SK-N-SH treated with all-trans-retinoic acid at 6 μM for 48 hours (cell line): ENCODE measurements around the gene ATG12.

ENCODE experiments used
- ATAC-seq: fragments of 200-7000 bp; cut with Tn5 transposase; 3 replicates; pipeline ENCODE4 v1.9.1; 2020; ENCODE audit warnings: mild to moderate bottlenecking, moderate library complexity
- ARNTL ChIP-seq: fragments of 450-650 bp; formaldehyde crosslinking; IDR thresholded peaks from 2 replicates; pipeline ENCODE4 v1.5.0; 2020; ENCODE audit warnings: low read depth, mild to moderate bottlenecking, moderate library complexity, borderline replicate concordance
- BACH2 ChIP-seq: fragments of 250-450 bp; sonication (Bioruptor Pico); IDR thresholded peaks from 2 replicates; pipeline ENCODE4 v1.9.0; 2021; ENCODE audit warnings: mild to moderate bottlenecking, borderline replicate concordance
- CSDC2 ChIP-seq: fragments of 250-450 bp; sonication (Bioruptor Pico); IDR thresholded peaks from 2 replicates; pipeline ENCODE4 v1.5.0; 2020; ENCODE audit warnings: mild to moderate bottlenecking, moderate library complexity
- ESRRG ChIP-seq: fragments of 250-450 bp; sonication (Bioruptor Pico); IDR thresholded peaks from 2 replicates; pipeline ENCODE4 v1.6.1; 2021; ENCODE audit warnings: mild to moderate bottlenecking
- GLIS3 ChIP-seq: fragments of 250-450 bp; sonication (Bioruptor Pico); IDR thresholded peaks from 2 replicates; pipeline ENCODE4 v1.5.0; 2020; ENCODE audit warnings: mild to moderate bottlenecking, moderate library complexity
- ISL1 ChIP-seq: fragments of 250-450 bp; sonication (Bioruptor Pico); IDR thresholded peaks from 2 replicates; pipeline ENCODE4 v2.1.2; 2022; ENCODE audit warnings: mild to moderate bottlenecking, moderate library complexity
- OSR1 ChIP-seq: fragments of 250-450 bp; sonication (Bioruptor Pico); IDR thresholded peaks from 2 replicates; pipeline ENCODE4 v1.8.0; 2022; ENCODE audit warnings: moderate library complexity, mild to moderate bottlenecking, inconsistent platforms
- PPARA ChIP-seq: fragments of 250-450 bp; sonication (Bioruptor Pico); IDR thresholded peaks from 2 replicates; pipeline ENCODE4 v1.5.0; 2020; ENCODE audit warnings: mild to moderate bottlenecking, borderline replicate concordance
- RARB ChIP-seq: fragments of 250-450 bp; sonication (Bioruptor Pico); IDR thresholded peaks from 2 replicates; pipeline ENCODE4 v1.8.0; 2021; ENCODE audit warnings: mild to moderate bottlenecking, moderate library complexity
- SNAI2 ChIP-seq: fragments of 250-450 bp; sonication (Bioruptor Pico); IDR thresholded peaks from 2 replicates; pipeline ENCODE4 v1.5.0; 2020; ENCODE audit warnings: mild to moderate bottlenecking, moderate library complexity
- ZC3H10 ChIP-seq: fragments of 250-450 bp; sonication (Bioruptor Pico); IDR thresholded peaks from 2 replicates; pipeline ENCODE4 v1.5.1; 2021; ENCODE audit warnings: mild to moderate bottlenecking, moderate library complexity
- ZFP3 ChIP-seq: fragments of 250-450 bp; sonication (Bioruptor Pico); IDR thresholded peaks from 2 replicates; pipeline ENCODE4 v1.5.0; 2020; ENCODE audit warnings: mild to moderate bottlenecking, moderate library complexity
- ZNF565 ChIP-seq: fragments of 450-650 bp; formaldehyde crosslinking; conservative IDR thresholded peaks from 2 replicates; pipeline ENCODE4 v1.5.0; 2020; ENCODE audit warnings: low read depth, mild to moderate bottlenecking, moderate library complexity
- ZNF70 ChIP-seq: fragments of 450-650 bp; formaldehyde crosslinking; IDR thresholded peaks from 2 replicates; pipeline ENCODE4 v1.5.0; 2020; ENCODE audit warnings: mild to moderate bottlenecking, moderate library complexity
- ZNF8 ChIP-seq: fragments of 450-650 bp; formaldehyde crosslinking; IDR thresholded peaks from 2 replicates; pipeline ENCODE4 v1.5.0; 2020; ENCODE audit warnings: mild to moderate bottlenecking, moderate library complexity
- TF ChIP-seq, protein P1 (sequence below): fragments of 250-450 bp; sonication (Bioruptor Pico); IDR thresholded peaks from 2 replicates; pipeline ENCODE4 v1.5.0; 2020; ENCODE audit warnings: mild to moderate bottlenecking, moderate library complexity
- TF ChIP-seq, protein P2 (sequence below): fragments of 250-450 bp; sonication (Bioruptor Pico); IDR thresholded peaks from 2 replicates; pipeline ENCODE4 v1.8.0; 2021; ENCODE audit warnings: low read depth, mild to moderate bottlenecking, moderate library complexity, borderline replicate concordance
- TF ChIP-seq, protein P3 (sequence below): fragments of 250-450 bp; sonication (Bioruptor Pico); IDR thresholded peaks from 2 replicates; pipeline ENCODE4 v1.5.1; 2021; ENCODE audit warnings: mild to moderate bottlenecking, moderate library complexity
- TF ChIP-seq, protein P4 (sequence below): fragments of 250-450 bp; sonication (Bioruptor Pico); IDR thresholded peaks from 2 replicates; pipeline ENCODE4 v1.5.1; 2020; ENCODE audit warnings: low read depth, mild to moderate bottlenecking, moderate library complexity
- TF ChIP-seq, protein P5 (sequence below): fragments of 250-450 bp; sonication (Bioruptor Pico); IDR thresholded peaks from 2 replicates; pipeline ENCODE4 v1.8.0; 2020; ENCODE audit warnings: mild to moderate bottlenecking, moderate library complexity, borderline replicate concordance

Gene ATG12

DNA sequence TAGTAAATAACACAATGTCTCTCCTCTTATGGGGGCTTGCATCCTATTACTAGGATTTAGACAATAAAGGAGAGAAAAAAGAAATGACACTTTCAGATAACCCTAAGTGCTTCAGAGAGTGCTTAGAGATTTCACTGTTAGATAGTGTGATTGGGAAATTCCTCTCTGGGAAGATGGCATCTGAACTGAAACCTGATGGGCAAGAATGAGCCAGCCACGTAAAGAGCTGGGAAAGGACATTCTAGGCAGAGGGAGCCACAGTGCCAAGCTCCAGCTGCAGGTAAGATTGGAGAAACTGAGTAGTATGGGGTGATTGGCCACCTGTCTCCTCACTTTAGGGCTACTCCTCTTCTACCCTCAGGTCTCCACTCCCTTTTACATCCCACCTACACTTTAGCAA is 39.4 kb downstream of the ATG12 start:
- no peak for TF ChIP-seq ZNF70 (CRISPR knock-in tag)
- no peak for TF ChIP-seq CSDC2 (CRISPR knock-in tag)
- no peak for ATAC-seq

DNA sequence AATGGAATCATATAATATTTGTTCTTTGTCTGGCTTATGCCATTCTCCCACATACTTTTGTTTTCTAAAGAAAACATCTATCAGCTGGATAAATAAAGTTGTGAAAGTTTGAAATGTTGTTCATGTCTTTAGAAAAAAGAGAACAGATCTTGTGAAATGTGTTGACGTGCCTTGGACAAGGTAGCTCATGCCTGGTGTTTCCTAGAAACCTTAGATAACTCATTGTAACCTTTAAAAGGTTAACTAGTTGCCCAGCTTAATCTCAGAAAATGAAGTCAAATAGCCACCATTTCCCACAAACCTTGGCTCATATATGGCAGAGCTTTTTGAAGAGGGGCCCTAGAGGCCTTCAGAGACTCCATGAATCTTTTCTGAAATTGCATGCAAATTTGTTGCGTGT is 40.2 kb downstream of the ATG12 start:
- no peak for ATAC-seq
- TF ChIP-seq SNAI2 (no peak), PPARA (CRISPR knock-in tag) (no peak), ISL1 (CRISPR knock-in tag) (no peak), GLIS3 (no peak), CSDC2 (CRISPR knock-in tag) (no peak), ZNF8 (CRISPR knock-in tag) (no peak), ESRRG (CRISPR knock-in tag) (no peak), ZC3H10 (CRISPR knock-in tag) (no peak), OSR1 (no peak), BACH2 (no peak), ZFP3 (CRISPR knock-in tag) (no peak)
- TF ChIP-seq, protein P1, sequence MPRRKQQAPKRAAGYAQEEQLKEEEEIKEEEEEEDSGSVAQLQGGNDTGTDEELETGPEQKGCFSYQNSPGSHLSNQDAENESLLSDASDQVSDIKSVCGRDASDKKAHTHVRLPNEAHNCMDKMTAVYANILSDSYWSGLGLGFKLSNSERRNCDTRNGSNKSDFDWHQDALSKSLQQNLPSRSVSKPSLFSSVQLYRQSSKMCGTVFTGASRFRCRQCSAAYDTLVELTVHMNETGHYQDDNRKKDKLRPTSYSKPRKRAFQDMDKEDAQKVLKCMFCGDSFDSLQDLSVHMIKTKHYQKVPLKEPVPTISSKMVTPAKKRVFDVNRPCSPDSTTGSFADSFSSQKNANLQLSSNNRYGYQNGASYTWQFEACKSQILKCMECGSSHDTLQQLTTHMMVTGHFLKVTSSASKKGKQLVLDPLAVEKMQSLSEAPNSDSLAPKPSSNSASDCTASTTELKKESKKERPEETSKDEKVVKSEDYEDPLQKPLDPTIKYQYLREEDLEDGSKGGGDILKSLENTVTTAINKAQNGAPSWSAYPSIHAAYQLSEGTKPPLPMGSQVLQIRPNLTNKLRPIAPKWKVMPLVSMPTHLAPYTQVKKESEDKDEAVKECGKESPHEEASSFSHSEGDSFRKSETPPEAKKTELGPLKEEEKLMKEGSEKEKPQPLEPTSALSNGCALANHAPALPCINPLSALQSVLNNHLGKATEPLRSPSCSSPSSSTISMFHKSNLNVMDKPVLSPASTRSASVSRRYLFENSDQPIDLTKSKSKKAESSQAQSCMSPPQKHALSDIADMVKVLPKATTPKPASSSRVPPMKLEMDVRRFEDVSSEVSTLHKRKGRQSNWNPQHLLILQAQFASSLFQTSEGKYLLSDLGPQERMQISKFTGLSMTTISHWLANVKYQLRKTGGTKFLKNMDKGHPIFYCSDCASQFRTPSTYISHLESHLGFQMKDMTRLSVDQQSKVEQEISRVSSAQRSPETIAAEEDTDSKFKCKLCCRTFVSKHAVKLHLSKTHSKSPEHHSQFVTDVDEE = no peak
- TF ChIP-seq, protein P2, sequence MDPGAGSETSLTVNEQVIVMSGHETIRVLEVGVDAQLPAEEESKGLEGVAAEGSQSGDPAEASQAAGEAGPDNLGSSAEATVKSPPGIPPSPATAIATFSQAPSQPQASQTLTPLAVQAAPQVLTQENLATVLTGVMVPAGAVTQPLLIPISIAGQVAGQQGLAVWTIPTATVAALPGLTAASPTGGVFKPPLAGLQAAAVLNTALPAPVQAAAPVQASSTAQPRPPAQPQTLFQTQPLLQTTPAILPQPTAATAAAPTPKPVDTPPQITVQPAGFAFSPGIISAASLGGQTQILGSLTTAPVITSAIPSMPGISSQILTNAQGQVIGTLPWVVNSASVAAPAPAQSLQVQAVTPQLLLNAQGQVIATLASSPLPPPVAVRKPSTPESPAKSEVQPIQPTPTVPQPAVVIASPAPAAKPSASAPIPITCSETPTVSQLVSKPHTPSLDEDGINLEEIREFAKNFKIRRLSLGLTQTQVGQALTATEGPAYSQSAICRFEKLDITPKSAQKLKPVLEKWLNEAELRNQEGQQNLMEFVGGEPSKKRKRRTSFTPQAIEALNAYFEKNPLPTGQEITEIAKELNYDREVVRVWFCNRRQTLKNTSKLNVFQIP = no peak
- TF ChIP-seq, protein P3, sequence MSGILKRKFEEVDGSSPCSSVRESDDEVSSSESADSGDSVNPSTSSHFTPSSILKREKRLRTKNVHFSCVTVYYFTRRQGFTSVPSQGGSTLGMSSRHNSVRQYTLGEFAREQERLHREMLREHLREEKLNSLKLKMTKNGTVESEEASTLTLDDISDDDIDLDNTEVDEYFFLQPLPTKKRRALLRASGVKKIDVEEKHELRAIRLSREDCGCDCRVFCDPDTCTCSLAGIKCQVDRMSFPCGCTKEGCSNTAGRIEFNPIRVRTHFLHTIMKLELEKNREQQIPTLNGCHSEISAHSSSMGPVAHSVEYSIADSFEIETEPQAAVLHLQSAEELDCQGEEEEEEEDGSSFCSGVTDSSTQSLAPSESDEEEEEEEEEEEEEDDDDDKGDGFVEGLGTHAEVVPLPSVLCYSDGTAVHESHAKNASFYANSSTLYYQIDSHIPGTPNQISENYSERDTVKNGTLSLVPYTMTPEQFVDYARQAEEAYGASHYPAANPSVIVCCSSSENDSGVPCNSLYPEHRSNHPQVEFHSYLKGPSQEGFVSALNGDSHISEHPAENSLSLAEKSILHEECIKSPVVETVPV = no peak
- TF ChIP-seq, protein P4, sequence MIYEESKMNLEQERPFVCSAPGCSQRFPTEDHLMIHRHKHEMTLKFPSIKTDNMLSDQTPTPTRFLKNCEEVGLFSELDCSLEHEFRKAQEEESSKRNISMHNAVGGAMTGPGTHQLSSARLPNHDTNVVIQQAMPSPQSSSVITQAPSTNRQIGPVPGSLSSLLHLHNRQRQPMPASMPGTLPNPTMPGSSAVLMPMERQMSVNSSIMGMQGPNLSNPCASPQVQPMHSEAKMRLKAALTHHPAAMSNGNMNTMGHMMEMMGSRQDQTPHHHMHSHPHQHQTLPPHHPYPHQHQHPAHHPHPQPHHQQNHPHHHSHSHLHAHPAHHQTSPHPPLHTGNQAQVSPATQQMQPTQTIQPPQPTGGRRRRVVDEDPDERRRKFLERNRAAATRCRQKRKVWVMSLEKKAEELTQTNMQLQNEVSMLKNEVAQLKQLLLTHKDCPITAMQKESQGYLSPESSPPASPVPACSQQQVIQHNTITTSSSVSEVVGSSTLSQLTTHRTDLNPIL (CRISPR knock-in tag) = no peak

DNA sequence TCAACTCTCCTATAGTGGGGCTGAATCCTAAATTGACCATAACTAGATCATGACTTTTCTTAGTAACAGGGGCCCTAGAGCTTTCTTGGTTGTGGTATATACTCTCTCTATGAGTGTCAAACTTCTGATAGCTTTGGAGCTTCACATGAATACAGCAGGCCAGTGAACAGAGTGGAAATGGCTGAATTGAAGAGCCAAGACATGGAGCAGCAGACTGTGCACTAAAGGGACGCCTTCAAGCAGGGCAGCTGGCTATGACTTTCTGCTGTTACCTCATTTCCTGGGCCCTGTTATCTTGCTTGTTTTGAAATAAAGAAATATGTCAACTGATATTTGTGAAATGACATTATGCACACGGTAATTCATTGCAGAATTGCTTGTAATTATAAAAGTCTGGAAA is 41.3 kb downstream of the ATG12 start:
- TF ChIP-seq BACH2 (no peak), OSR1 (no peak), ISL1 (CRISPR knock-in tag) (no peak), RARB (CRISPR knock-in tag) (no peak), GLIS3 (no peak), ESRRG (CRISPR knock-in tag) (no peak), ZFP3 (CRISPR knock-in tag) (no peak), ARNTL (CRISPR knock-in tag) (no peak), CSDC2 (CRISPR knock-in tag) (no peak), ZNF70 (CRISPR knock-in tag) (no peak), SNAI2 (no peak), ZNF565 (no peak)
- TF ChIP-seq, protein P5, sequence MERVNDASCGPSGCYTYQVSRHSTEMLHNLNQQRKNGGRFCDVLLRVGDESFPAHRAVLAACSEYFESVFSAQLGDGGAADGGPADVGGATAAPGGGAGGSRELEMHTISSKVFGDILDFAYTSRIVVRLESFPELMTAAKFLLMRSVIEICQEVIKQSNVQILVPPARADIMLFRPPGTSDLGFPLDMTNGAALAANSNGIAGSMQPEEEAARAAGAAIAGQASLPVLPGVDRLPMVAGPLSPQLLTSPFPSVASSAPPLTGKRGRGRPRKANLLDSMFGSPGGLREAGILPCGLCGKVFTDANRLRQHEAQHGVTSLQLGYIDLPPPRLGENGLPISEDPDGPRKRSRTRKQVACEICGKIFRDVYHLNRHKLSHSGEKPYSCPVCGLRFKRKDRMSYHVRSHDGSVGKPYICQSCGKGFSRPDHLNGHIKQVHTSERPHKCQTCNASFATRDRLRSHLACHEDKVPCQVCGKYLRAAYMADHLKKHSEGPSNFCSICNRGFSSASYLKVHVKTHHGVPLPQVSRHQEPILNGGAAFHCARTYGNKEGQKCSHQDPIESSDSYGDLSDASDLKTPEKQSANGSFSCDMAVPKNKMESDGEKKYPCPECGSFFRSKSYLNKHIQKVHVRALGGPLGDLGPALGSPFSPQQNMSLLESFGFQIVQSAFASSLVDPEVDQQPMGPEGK (CRISPR knock-in tag) = no peak
- TF ChIP-seq, protein P4 (CRISPR knock-in tag) = no peak
- TF ChIP-seq, protein P2 = no peak
- ATAC-seq = no peak
